WTC11 (cell line): Measurements from ENCODE around the gene UBXN11. TPM values are rescaled to one million over a fixed set of nuclear protein-coding genes. Genes with fewer than 3 reads are reported as not detected.

Source experiments
- ATAC-seq: fragments of 200-7000 bp; cut with Tn5 transposase; 2 replicates; pipeline ENCODE4 v1.10.0; 2021; ENCODE audit warnings: mild to moderate bottlenecking, moderate library complexity
- CTCF ChIA-PET: fragments of 300-600 bp; sonication (Branson Sonifier 250); formaldehyde crosslinking; loops from one replicate; lab custom pipeline; 2021; ENCODE audit warnings: antibody characterized with exemption; lab: Charles Lee
- POLR2A ChIA-PET: fragments of 350-600 bp; sonication (Branson Sonifier 250); formaldehyde crosslinking; loops from one replicate; lab custom pipeline; 2021; ENCODE audit warnings: antibody characterized with exemption; lab: Charles Lee
- DNase-seq: peaks from one replicate; pipeline ENCODE4 v3.0.0; 2021; ENCODE audit warnings: low spot score
- H3K27ac Mint-ChIP-seq: 2 replicates; pipeline ENCODE4 v1.8.0; 2021; ENCODE audit warnings: mixed read lengths
- H3K27me3 Mint-ChIP-seq: 2 replicates; pipeline ENCODE4 v1.8.0; 2021; ENCODE audit warnings: low read depth, mild to moderate bottlenecking, moderate library complexity, mixed read lengths
- H3K36me3 Mint-ChIP-seq: 2 replicates; pipeline ENCODE4 v1.8.0; 2021; ENCODE audit warnings: mixed read lengths
- H3K4me1 Mint-ChIP-seq: 2 replicates; pipeline ENCODE4 v1.8.0; 2022; ENCODE audit warnings: mixed read lengths
- H3K4me3 Mint-ChIP-seq: 2 replicates; pipeline ENCODE4 v1.8.0; 2021; ENCODE audit warnings: mild to moderate bottlenecking, moderate library complexity, mixed read lengths
- H3K9me3 Mint-ChIP-seq: 2 replicates; pipeline ENCODE4 v1.8.0; 2021; ENCODE audit warnings: mixed read lengths
- ARID4B ChIP-seq: sonication (generic); formaldehyde crosslinking; IDR thresholded peaks from 2 replicates; pipeline ENCODE4 v1.8.0; 2023; ENCODE audit warnings: missing genetic modification reagents, mild to moderate bottlenecking, borderline replicate concordance
- ATF3 ChIP-seq: sonication (generic); formaldehyde crosslinking; conservative IDR thresholded peaks from 2 replicates; pipeline ENCODE4 v1.8.1; 2022; ENCODE audit warnings: mild to moderate bottlenecking, missing genetic modification reagents
- CDX4 ChIP-seq: fragments of 250-450 bp; sonication (Bioruptor Pico); IDR thresholded peaks from 2 replicates; pipeline ENCODE4 v1.9.0; 2021; ENCODE audit warnings: moderate library complexity, mild to moderate bottlenecking, inconsistent platforms, borderline replicate concordance
- EMX1 ChIP-seq: fragments of 250-450 bp; sonication (Bioruptor Pico); IDR thresholded peaks from 2 replicates; pipeline ENCODE4 v1.8.0; 2021; ENCODE audit warnings: mild to moderate bottlenecking
- FOXP1 ChIP-seq: sonication (generic); formaldehyde crosslinking; IDR thresholded peaks from 2 replicates; pipeline ENCODE4 v1.8.0; 2022; ENCODE audit warnings: missing genetic modification reagents, mild to moderate bottlenecking, moderate library complexity, borderline replicate concordance
- GTF2I ChIP-seq: fragments of 250-450 bp; sonication (Bioruptor Pico); conservative IDR thresholded peaks from 2 replicates; pipeline ENCODE4 v1.4.0; 2021; ENCODE audit warnings: mild to moderate bottlenecking
- JAZF1 ChIP-seq: fragments of 250-450 bp; sonication (Bioruptor Pico); IDR thresholded peaks from 2 replicates; pipeline ENCODE4 v1.9.0; 2021; ENCODE audit warnings: moderate library complexity, mild to moderate bottlenecking, inconsistent platforms
- KAT7 ChIP-seq: sonication (generic); formaldehyde crosslinking; IDR thresholded peaks from 2 replicates; pipeline ENCODE4 v1.8.1; 2023; ENCODE audit warnings: missing genetic modification reagents, mild to moderate bottlenecking, borderline replicate concordance
- OVOL2 ChIP-seq: fragments of 250-450 bp; sonication (Bioruptor Pico); IDR thresholded peaks from 2 replicates; pipeline ENCODE4 v1.9.0; 2021; ENCODE audit warnings: mild to moderate bottlenecking, borderline replicate concordance
- TEAD4 ChIP-seq: sonication (generic); formaldehyde crosslinking; IDR thresholded peaks from 2 replicates; pipeline ENCODE4 v1.8.0; 2022; ENCODE audit warnings: mild to moderate bottlenecking, missing genetic modification reagents
- USF1 ChIP-seq: sonication (generic); formaldehyde crosslinking; IDR thresholded peaks from 2 replicates; pipeline ENCODE4 v1.8.0; 2022; ENCODE audit warnings: mild to moderate bottlenecking, missing genetic modification reagents
- ZMAT4 ChIP-seq: fragments of 250-450 bp; sonication (Bioruptor Pico); IDR thresholded peaks from 2 replicates; pipeline ENCODE4 v1.9.0; 2021; ENCODE audit warnings: mild to moderate bottlenecking
- ZNF263 ChIP-seq: sonication (generic); formaldehyde crosslinking; IDR thresholded peaks from 2 replicates; pipeline ENCODE4 v1.8.1; 2022; ENCODE audit warnings: low read depth, mild to moderate bottlenecking, moderate library complexity, missing genetic modification reagents
- ZNF416 ChIP-seq: fragments of 250-450 bp; sonication (Bioruptor Pico); IDR thresholded peaks from 2 replicates; pipeline ENCODE4 v1.9.0; 2021; ENCODE audit warnings: mild to moderate bottlenecking, inconsistent platforms
- ZSCAN18 ChIP-seq: fragments of 250-450 bp; sonication (Bioruptor Pico); IDR thresholded peaks from 2 replicates; pipeline ENCODE4 v2.1.2; 2022; ENCODE audit warnings: mild to moderate bottlenecking, moderate library complexity
- total RNA-seq: library from RNA; stranded (reverse); gene quantifications from 3 replicates; pipeline ENCODE4 v1.2.3, GENCODE V29; 2021
- TF ChIP-seq, protein P1 (sequence below): sonication (generic); formaldehyde crosslinking; IDR thresholded peaks from 2 replicates; pipeline ENCODE4 v1.8.1; 2022; ENCODE audit warnings: low read depth, mild to moderate bottlenecking, moderate library complexity, missing genetic modification reagents, borderline replicate concordance
- TF ChIP-seq, protein P2 (sequence below): sonication (generic); formaldehyde crosslinking; IDR thresholded peaks from 2 replicates; pipeline ENCODE4 v1.8.0; 2023; ENCODE audit warnings: missing genetic modification reagents

Gene UBXN11
- total RNA-seq, 1 experiment from 2014 or later = 14.1 TPM

GRCh38 chr1:26307363-26307781 lies 936 bp upstream of the UBXN11 start:
- ChIA-PET CTCF (interaction anchor here (0.7 to 5.2 kb wide), 10 partner anchors 14 to 976 kb away, joined by 3 to 42 read pairs (median 4); partner anchors contain the start of genes CEP85, SH3BGRL3 and ZNF593), POLR2A (interaction anchor here (0.7 kb wide), 1 partner anchor 14 kb away, joined by 5 read pairs; no protein-coding TSS in a partner anchor)
- peak overlapping the region; percentile 99 for H3K4me3 Mint-ChIP-seq
- peak overlapping the region; percentile 70 for H3K27ac Mint-ChIP-seq
- H3K27me3 Mint-ChIP-seq = peaks cover 4% of the 10 kb centered on the region
- H3K4me1 Mint-ChIP-seq = peaks cover 23% of the 10 kb centered on the region
- no peak for DNase-seq
- no peaks in the 10 kb centered on the region for H3K36me3 Mint-ChIP-seq
- no peaks in the 10 kb centered on the region for H3K9me3 Mint-ChIP-seq
- TF ChIP-seq KAT7 = no peak
- TF ChIP-seq EMX1 = no peak
- TF ChIP-seq, protein P1, sequence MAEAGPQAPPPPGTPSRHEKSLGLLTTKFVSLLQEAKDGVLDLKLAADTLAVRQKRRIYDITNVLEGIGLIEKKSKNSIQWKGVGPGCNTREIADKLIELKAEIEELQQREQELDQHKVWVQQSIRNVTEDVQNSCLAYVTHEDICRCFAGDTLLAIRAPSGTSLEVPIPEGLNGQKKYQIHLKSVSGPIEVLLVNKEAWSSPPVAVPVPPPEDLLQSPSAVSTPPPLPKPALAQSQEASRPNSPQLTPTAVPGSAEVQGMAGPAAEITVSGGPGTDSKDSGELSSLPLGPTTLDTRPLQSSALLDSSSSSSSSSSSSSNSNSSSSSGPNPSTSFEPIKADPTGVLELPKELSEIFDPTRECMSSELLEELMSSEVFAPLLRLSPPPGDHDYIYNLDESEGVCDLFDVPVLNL (CRISPR knock-in tag) = no peak
- TF ChIP-seq ZSCAN18 (CRISPR knock-in tag) = no peak
- no peak for TF ChIP-seq TEAD4
- TF ChIP-seq CDX4 (CRISPR knock-in tag) = no peak
- ATAC-seq = no peak

DNA sequence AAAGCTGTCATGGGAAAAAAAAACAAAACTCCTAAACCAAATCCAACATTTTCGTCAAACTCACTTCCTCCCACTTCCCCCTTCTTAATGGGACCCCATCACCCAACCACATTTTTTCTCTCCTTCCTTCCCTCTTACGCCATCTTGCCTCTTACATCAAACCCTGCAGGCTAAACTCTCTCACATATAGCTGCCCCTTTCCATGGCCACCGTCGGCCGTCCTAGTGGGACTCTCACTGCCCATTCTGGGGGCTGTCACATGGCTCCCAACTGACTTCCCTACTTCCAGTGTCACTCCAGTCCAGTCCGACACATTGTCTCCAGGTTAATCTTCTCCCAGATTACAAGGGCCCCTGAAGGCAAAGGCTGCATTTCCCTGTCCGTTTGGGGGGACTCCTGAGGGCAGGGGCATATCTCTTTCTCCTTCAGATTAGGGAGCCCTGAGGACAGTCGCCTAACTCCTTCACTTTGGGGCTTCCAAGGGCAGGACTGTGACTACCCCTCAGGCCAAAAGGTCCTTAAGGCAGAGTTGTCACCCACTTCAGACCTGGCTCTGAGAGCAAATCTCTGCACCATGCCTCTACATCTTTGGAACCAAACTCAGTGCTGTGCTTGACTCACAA lies 658 bp downstream of the UBXN11 start:
- TF ChIP-seq KAT7 (no peak), ZMAT4 (CRISPR knock-in tag) (no peak), ZNF263 (CRISPR knock-in tag) (no peak), USF1 (CRISPR knock-in tag) (no peak), OVOL2 (CRISPR knock-in tag) (no peak)
- ATAC-seq (no peak), DNase-seq (no peak)
- Mint-ChIP-seq H3K4me3 (peak overlapping the region; percentile 99), H3K4me1 (peaks cover 23% of the 10 kb centered on the region), H3K27ac (peak overlapping the region; percentile 96), H3K9me3 (no peaks in the 10 kb centered on the region), H3K36me3 (no peaks in the 10 kb centered on the region), H3K27me3 (no peaks in the 10 kb centered on the region)
- ChIA-PET CTCF (interaction anchor here (1.4 to 1.6 kb wide), 2 partner anchors 21 to 111 kb away, joined by 4 read pairs; no protein-coding TSS in a partner anchor), POLR2A (no interaction called here)

DNA sequence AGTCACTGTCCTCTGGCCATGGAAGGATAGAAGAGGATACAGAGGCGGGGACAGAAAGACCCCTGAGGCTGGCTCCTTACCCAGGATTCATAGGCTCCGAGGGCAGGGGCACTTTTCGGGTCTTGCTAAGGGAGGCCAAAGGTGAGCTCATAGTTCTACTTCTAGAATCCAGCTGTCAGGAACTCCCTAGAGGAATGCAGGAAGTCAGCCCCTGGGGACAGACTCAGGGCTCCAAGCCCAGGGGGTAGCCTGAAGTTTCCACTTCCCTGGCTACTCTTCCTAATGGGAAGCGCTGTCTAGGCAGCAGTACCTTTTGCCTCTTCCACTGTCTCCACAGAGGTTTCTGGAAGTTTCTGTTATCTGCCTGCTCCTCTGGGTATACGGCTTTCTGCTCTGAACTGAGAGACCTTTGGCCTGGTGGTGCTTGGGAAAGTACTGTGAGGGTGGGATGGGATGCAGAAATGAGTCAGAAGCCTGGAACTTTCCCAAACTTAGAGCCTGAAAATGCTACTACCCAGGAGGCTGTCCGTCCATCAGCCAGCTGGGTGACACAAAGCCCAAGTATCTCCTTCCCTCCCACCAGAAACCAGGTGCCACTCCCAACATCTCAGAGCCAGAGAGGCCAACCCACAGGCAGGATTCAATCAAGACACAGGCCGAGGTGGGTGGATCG lies 3.6 kb downstream of the UBXN11 start:
- ATAC-seq (no peak), DNase-seq (no peak)
- Mint-ChIP-seq H3K4me1 (peaks cover 22% of the 10 kb centered on the region), H3K9me3 (no peaks in the 10 kb centered on the region), H3K4me3 (no peak overlapping the region), H3K36me3 (no peaks in the 10 kb centered on the region), H3K27ac (no peak overlapping the region), H3K27me3 (no peaks in the 10 kb centered on the region)
- POLR2A ChIA-PET = no interaction called here
- CTCF ChIA-PET = interaction anchor here (1.5 kb wide), 1 partner anchor 17 kb away, joined by 10 read pairs; no protein-coding TSS in a partner anchor
- no peak for TF ChIP-seq OVOL2 (CRISPR knock-in tag)
- TF ChIP-seq FOXP1 (CRISPR knock-in tag) = no peak
- TF ChIP-seq, protein P2, sequence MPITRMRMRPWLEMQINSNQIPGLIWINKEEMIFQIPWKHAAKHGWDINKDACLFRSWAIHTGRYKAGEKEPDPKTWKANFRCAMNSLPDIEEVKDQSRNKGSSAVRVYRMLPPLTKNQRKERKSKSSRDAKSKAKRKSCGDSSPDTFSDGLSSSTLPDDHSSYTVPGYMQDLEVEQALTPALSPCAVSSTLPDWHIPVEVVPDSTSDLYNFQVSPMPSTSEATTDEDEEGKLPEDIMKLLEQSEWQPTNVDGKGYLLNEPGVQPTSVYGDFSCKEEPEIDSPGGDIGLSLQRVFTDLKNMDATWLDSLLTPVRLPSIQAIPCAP (CRISPR knock-in tag) = no peak
- TF ChIP-seq GTF2I (CRISPR knock-in tag) = no peak
- TF ChIP-seq ARID4B = no peak
- TF ChIP-seq JAZF1 = no peak
- no peak for TF ChIP-seq ZNF416
- no peak for TF ChIP-seq ATF3 (CRISPR knock-in tag)
